Measurements from ENCODE around the gene SLC5A1.

DNA sequence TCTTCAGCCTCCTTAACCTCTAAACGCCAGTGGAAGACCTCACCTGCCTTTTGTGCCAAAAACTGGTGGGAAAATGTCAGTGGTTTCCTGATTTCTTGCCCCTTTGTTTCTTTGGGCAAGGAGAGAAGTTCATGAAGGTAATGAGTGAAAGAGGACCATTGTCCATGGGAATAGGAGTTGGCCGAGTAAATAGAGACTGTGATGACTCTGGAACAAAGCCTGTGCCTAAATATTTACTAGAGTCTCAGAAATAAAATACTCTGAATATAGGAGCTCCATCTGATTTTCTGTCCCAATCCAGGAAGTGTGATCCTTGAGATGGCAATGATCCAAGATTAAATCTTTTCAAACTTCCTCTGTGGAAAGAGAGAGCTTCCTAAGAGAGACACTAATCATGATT is 12.0 kb downstream of the SLC5A1 start:
- TF ChIP-seq, protein P1, sequence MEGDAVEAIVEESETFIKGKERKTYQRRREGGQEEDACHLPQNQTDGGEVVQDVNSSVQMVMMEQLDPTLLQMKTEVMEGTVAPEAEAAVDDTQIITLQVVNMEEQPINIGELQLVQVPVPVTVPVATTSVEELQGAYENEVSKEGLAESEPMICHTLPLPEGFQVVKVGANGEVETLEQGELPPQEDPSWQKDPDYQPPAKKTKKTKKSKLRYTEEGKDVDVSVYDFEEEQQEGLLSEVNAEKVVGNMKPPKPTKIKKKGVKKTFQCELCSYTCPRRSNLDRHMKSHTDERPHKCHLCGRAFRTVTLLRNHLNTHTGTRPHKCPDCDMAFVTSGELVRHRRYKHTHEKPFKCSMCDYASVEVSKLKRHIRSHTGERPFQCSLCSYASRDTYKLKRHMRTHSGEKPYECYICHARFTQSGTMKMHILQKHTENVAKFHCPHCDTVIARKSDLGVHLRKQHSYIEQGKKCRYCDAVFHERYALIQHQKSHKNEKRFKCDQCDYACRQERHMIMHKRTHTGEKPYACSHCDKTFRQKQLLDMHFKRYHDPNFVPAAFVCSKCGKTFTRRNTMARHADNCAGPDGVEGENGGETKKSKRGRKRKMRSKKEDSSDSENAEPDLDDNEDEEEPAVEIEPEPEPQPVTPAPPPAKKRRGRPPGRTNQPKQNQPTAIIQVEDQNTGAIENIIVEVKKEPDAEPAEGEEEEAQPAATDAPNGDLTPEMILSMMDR (IDR thresholded peaks at IDR 0.05) = no peak
- no peak for TF ChIP-seq EZH2 (IDR thresholded peaks at IDR 0.05)

All from neural progenitor cell (in vitro differentiated cells).